ENCODE data around the gene DHRSX.

DHRSX gene

DNA sequence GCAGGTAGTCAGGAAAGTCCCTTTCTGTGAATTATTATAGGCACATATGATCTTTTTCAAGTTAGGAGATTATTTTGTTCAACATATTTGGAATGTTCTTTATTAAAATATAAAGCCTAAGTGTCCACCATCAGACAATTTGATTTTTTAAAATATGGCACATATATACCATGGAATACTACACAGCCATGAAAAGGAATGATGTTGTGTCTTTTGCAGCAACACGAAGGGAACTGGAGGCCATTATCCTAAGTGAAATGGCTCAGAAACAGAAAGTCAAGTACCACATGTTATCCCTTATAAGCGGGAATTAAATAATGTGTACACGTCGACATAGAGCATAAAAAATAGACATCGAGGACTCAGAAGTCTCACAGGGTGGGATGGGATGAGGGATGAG is 73.0 kb downstream of the DHRSX start:
- H3K4me2 ChIP-seq (ENCODE audit: low read length), result no peak overlapping the region
- H3K9me3 ChIP-seq (ENCODE audit: control insufficient read depth, insufficient read depth, low read length), result no peaks in the 10 kb centered on the region

DNA sequence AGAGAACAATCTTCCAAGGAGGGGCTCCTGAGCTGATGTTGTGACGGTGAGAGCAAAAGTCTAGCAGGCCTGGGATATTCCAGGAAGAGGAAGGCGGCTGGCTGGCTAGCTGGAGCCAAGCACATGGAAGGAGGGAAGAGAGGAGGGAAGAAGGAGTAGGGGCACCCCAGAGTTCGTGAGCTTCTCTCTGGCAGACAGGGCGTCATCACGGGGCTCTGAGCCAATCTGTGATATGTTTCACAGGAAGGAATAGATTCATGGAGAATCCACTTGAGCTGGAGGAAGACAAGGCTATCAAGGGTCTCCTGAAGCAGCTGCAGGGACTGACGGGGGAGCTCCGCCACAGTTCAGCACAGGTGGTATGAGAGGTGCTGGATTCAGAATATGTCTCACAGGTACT is 73.6 kb downstream of the DHRSX start:
- no peak overlapping the region for H3K27ac ChIP-seq (ENCODE audit: low read depth, low read length)
- no peaks in the 10 kb centered on the region; the same call in 1 of the 2 replicates for H3K79me2 ChIP-seq (ENCODE audit: control insufficient read depth, low read length)
- no peaks in the 10 kb centered on the region for H3K9me2 ChIP-seq (replicated peaks; ENCODE audit: control insufficient read depth, low read length)
- no peak for TF ChIP-seq EZH2phosphoT487 (IDR thresholded peaks at IDR 0.05; ENCODE audit: borderline replicate concordance, low read length)
- TF ChIP-seq, protein P1, sequence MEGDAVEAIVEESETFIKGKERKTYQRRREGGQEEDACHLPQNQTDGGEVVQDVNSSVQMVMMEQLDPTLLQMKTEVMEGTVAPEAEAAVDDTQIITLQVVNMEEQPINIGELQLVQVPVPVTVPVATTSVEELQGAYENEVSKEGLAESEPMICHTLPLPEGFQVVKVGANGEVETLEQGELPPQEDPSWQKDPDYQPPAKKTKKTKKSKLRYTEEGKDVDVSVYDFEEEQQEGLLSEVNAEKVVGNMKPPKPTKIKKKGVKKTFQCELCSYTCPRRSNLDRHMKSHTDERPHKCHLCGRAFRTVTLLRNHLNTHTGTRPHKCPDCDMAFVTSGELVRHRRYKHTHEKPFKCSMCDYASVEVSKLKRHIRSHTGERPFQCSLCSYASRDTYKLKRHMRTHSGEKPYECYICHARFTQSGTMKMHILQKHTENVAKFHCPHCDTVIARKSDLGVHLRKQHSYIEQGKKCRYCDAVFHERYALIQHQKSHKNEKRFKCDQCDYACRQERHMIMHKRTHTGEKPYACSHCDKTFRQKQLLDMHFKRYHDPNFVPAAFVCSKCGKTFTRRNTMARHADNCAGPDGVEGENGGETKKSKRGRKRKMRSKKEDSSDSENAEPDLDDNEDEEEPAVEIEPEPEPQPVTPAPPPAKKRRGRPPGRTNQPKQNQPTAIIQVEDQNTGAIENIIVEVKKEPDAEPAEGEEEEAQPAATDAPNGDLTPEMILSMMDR (IDR thresholded peaks at IDR 0.05; ENCODE audit: low read depth, low read length, poor library complexity, severe bottlenecking), result no peak
- H4K20me1 ChIP-seq (ENCODE audit: control insufficient read depth, insufficient read depth, low read depth, low read length), result no peaks in the 10 kb centered on the region
- H3K4me2 ChIP-seq (ENCODE audit: low read length), result no peak overlapping the region
- no peaks in the 10 kb centered on the region for H3F3A ChIP-seq (ENCODE audit: control insufficient read depth, insufficient read depth)
- no peak overlapping the region for H3K4me3 ChIP-seq (ENCODE audit: low read length)
- H3K4me1 ChIP-seq (ENCODE audit: control insufficient read depth, low read length), result peaks cover under 1% of the 10 kb centered on the region
- no peaks in the 10 kb centered on the region for H3K9me3 ChIP-seq (ENCODE audit: control insufficient read depth, insufficient read depth, low read length)
- H3K27me3 ChIP-seq (ENCODE audit: control insufficient read depth, low read length), result no peaks in the 10 kb centered on the region
- peaks cover 3% of the 10 kb centered on the region; the same call in 1 of the 2 replicates for H3K36me3 ChIP-seq (ENCODE audit: control insufficient read depth, low read length)

More for the DNA sequence above, 73.0 kb downstream of the DHRSX start:
- Histone ChIP-seq H3K79me2 (ENCODE audit: control insufficient read depth, low read length) (no peaks in the 10 kb centered on the region; the same call in 1 of the 2 replicates), H3K9me2 (replicated peaks; ENCODE audit: control insufficient read depth, low read length) (no peaks in the 10 kb centered on the region), H4K20me1 (ENCODE audit: control insufficient read depth, insufficient read depth, low read depth, low read length) (no peaks in the 10 kb centered on the region), H3K27me3 (ENCODE audit: control insufficient read depth, low read length) (no peaks in the 10 kb centered on the region), H3K27ac (ENCODE audit: low read depth, low read length) (no peak overlapping the region), H3K4me3 (ENCODE audit: low read length) (no peak overlapping the region), H3K4me1 (ENCODE audit: control insufficient read depth, low read length) (peaks cover 7% of the 10 kb centered on the region), H3F3A (ENCODE audit: control insufficient read depth, insufficient read depth) (no peaks in the 10 kb centered on the region), H3K36me3 (ENCODE audit: control insufficient read depth, low read length) (peaks cover 3% of the 10 kb centered on the region; the same call in 1 of the 2 replicates)
- TF ChIP-seq, protein P1 (IDR thresholded peaks at IDR 0.05; ENCODE audit: low read depth, low read length, poor library complexity, severe bottlenecking), result no peak
- no peak for TF ChIP-seq EZH2phosphoT487 (IDR thresholded peaks at IDR 0.05; ENCODE audit: borderline replicate concordance, low read length)

- TF ChIP-seq EZH2phosphoT487 (IDR thresholded peaks at IDR 0.05; ENCODE audit: borderline replicate concordance, low read length), result no peak
- Histone ChIP-seq H3K27ac (ENCODE audit: low read depth, low read length) (no peak overlapping the region), H3K9me3 (ENCODE audit: control insufficient read depth, insufficient read depth, low read length) (no peaks in the 10 kb centered on the region), H3K79me2 (ENCODE audit: control insufficient read depth, low read length) (no peaks in the 10 kb centered on the region; the same call in 1 of the 2 replicates), H3K9me2 (replicated peaks; ENCODE audit: control insufficient read depth, low read length) (no peaks in the 10 kb centered on the region), H3K4me3 (ENCODE audit: low read length) (no peak overlapping the region), H3K4me1 (ENCODE audit: control insufficient read depth, low read length) (no peaks in the 10 kb centered on the region), H3F3A (ENCODE audit: control insufficient read depth, insufficient read depth) (no peaks in the 10 kb centered on the region), H3K36me3 (ENCODE audit: control insufficient read depth, low read length) (peaks cover 3% of the 10 kb centered on the region; the same call in 1 of the 2 replicates), H4K20me1 (ENCODE audit: control insufficient read depth, insufficient read depth, low read depth, low read length) (no peaks in the 10 kb centered on the region), H3K27me3 (ENCODE audit: control insufficient read depth, low read length) (no peaks in the 10 kb centered on the region), H3K4me2 (ENCODE audit: low read length) (no peak overlapping the region)
Observed at GRCh38 chrX:2426289-2426882, 74.4 kb downstream of the DHRSX start.

- no peaks in the 10 kb centered on the region for H3F3A ChIP-seq (ENCODE audit: control insufficient read depth, insufficient read depth)
- no peaks in the 10 kb centered on the region for H3K9me3 ChIP-seq (ENCODE audit: control insufficient read depth, insufficient read depth, low read length)
- no peak overlapping the region for H3K4me3 ChIP-seq (ENCODE audit: low read length)
- H3K4me2 ChIP-seq (ENCODE audit: low read length), result no peak overlapping the region
- H3K27ac ChIP-seq (ENCODE audit: low read depth, low read length), result no peak overlapping the region
- no peaks in the 10 kb centered on the region for H4K20me1 ChIP-seq (ENCODE audit: control insufficient read depth, insufficient read depth, low read depth, low read length)
- no peaks in the 10 kb centered on the region; the same call in 1 of the 2 replicates for H3K79me2 ChIP-seq (ENCODE audit: control insufficient read depth, low read length)
- TF ChIP-seq, protein P1 (IDR thresholded peaks at IDR 0.05; ENCODE audit: low read depth, low read length, poor library complexity, severe bottlenecking), result no peak
- TF ChIP-seq EZH2phosphoT487 (IDR thresholded peaks at IDR 0.05; ENCODE audit: borderline replicate concordance, low read length), result no peak
- H3K9me2 ChIP-seq (replicated peaks; ENCODE audit: control insufficient read depth, low read length), result no peaks in the 10 kb centered on the region
- peaks cover 3% of the 10 kb centered on the region; the same call in 1 of the 2 replicates for H3K36me3 ChIP-seq (ENCODE audit: control insufficient read depth, low read length)
- no peaks in the 10 kb centered on the region for H3K4me1 ChIP-seq (ENCODE audit: control insufficient read depth, low read length)
- no peaks in the 10 kb centered on the region for H3K27me3 ChIP-seq (ENCODE audit: control insufficient read depth, low read length)
Observed at GRCh38 chrX:2425286-2426071, 75.3 kb downstream of the DHRSX start.
